Vagina (tissue), 2 donors: ENCODE data around the gene STT3B. TPM values are rescaled to one million over a fixed set of nuclear protein-coding genes. Genes with fewer than 3 reads are reported as not detected.

ENCODE experiments used
- DNase-seq, 2 donors: peaks; one replicate each; pipeline ENCODE4 v3.0.0-alpha.2; 2017; ENCODE audit errors: extremely low spot score in 2 of 2
- H3K27ac ChIP-seq: fragments of 200-600 bp; sonication (generic); one replicate; pipeline ENCODE4 v1.5.1; 2019
- H3K27me3 ChIP-seq: fragments of 200-600 bp; sonication (generic); one replicate; pipeline ENCODE4 v1.5.1; 2019
- H3K36me3 ChIP-seq, 2 donors: fragments of 200-600 bp; sonication (generic); one replicate each; pipeline ENCODE4 v1.5.1; 2017 to 2019
- H3K4me1 ChIP-seq: fragments of 200-600 bp; sonication (generic); one replicate; pipeline ENCODE4 v1.5.1; 2019
- H3K4me3 ChIP-seq, 2 donors: fragments of 200-600 bp; sonication (generic); 1 replicate in 1 of 2; 2 replicates in 1 of 2; pipeline ENCODE4 v1.5.1; 2016 to 2019
- H3K9me3 ChIP-seq: fragments of 200-600 bp; sonication (generic); one replicate; pipeline ENCODE4 v1.5.1; 2019
- POLR2A ChIP-seq, 2 donors: fragments of 450-650 bp; IDR thresholded peaks; one replicate each; pipeline ENCODE4 v1.6.1; 2017; ENCODE audit warnings: antibody characterized with exemption in 2 of 2, mild to moderate bottlenecking in 2 of 2, moderate library complexity in 2 of 2
- POLR2AphosphoS5 ChIP-seq, 2 donors: sonication (generic); formaldehyde crosslinking; IDR thresholded peaks; one replicate each; pipeline ENCODE4 v1.9.0; 2017; ENCODE audit warnings: antibody characterized with exemption in 2 of 2, mild to moderate bottlenecking in 2 of 2, low read depth in 1 of 2; ENCODE audit not compliant: insufficient read depth in 1 of 2
- intact Hi-C: fragments of 100-400 bp; cut with DNase I; formaldehyde crosslinking; loops from one replicate; pipeline ENCODE4 v1.15.1; 2023
- total RNA-seq: library from RNA; depleted of rRNA; stranded (reverse); fragments of >200 nt; gene quantifications from one replicate; pipeline ENCODE4 v1.2.3, GENCODE V29; 2016
- TF ChIP-seq, protein P1 (sequence below), 3 experiments: fragments of 450-650 bp in 2 of 3; fragments of 200-600 bp in 1 of 3; sonication (generic) in 1 of 3; IDR thresholded peaks; one replicate each; pipeline ENCODE4 v1.5.1; 2017 to 2019; ENCODE audit warnings: antibody characterized with exemption in 3 of 3, mild to moderate bottlenecking in 2 of 3, moderate library complexity in 2 of 3

Gene STT3B
- total RNA-seq, 1 donor from 2014 or later, result 65.3 TPM

- Histone ChIP-seq H3K27me3 (no peaks in the 10 kb centered on the region), H3K36me3 (peaks cover 0 to 16% of the 10 kb centered on the region in 2 donors), H3K4me1 (no peaks in the 10 kb centered on the region), H3K27ac (no peak overlapping the region), H3K9me3 (no peaks in the 10 kb centered on the region), H3K4me3 (no peak overlapping the region)
- no peak for DNase-seq
- intact Hi-C loops, result no loop called here
- no peak for TF ChIP-seq POLR2AphosphoS5 (IDR thresholded peaks at IDR 0.05; ENCODE audit: insufficient read depth in 1 of 2, low read depth in 1 of 2)
- TF ChIP-seq, protein P1, sequence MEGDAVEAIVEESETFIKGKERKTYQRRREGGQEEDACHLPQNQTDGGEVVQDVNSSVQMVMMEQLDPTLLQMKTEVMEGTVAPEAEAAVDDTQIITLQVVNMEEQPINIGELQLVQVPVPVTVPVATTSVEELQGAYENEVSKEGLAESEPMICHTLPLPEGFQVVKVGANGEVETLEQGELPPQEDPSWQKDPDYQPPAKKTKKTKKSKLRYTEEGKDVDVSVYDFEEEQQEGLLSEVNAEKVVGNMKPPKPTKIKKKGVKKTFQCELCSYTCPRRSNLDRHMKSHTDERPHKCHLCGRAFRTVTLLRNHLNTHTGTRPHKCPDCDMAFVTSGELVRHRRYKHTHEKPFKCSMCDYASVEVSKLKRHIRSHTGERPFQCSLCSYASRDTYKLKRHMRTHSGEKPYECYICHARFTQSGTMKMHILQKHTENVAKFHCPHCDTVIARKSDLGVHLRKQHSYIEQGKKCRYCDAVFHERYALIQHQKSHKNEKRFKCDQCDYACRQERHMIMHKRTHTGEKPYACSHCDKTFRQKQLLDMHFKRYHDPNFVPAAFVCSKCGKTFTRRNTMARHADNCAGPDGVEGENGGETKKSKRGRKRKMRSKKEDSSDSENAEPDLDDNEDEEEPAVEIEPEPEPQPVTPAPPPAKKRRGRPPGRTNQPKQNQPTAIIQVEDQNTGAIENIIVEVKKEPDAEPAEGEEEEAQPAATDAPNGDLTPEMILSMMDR (IDR thresholded peaks at IDR 0.05), result no peak
These were observed 91.5 kb downstream of the STT3B start for GRCh38 chr3:31624083-31624709.

DNA sequence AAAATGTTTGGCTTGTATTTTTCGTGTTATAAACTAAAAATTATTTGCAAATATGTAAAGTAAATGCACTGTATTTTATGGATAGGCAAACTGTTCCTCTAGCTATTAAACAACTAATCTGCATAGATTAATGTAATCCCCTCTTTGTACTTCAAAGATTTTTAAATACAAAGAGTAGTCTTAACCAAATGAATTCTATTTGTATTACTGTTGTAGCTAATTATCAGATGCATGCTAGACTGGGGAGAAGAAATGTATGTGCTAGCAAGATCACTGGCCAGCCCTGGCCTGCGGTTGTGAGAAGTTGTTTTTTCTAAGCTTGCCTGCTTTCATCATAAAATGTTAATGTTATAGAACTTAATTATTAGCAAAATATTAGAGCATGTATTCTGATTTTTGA is 92.6 kb downstream of the STT3B start:
- intact Hi-C loops, result no loop called here
- TF ChIP-seq, protein P1 (IDR thresholded peaks at IDR 0.05), result no peak
- TF ChIP-seq POLR2A (IDR thresholded peaks at IDR 0.05) (no peak), POLR2AphosphoS5 (IDR thresholded peaks at IDR 0.05; ENCODE audit: insufficient read depth in 1 of 2, low read depth in 1 of 2) (no peak)
- no peak for DNase-seq
- Histone ChIP-seq H3K27ac (no peak overlapping the region), H3K4me1 (no peaks in the 10 kb centered on the region), H3K27me3 (no peaks in the 10 kb centered on the region), H3K4me3 (no peak overlapping the region), H3K9me3 (no peaks in the 10 kb centered on the region), H3K36me3 (peaks cover 0 to 15% of the 10 kb centered on the region in 2 donors)

- H3K36me3 ChIP-seq, result peaks cover 0 to 15% of the 10 kb centered on the region in 2 donors
- intact Hi-C loops, result no loop called here
- no peak overlapping the region for H3K27ac ChIP-seq
- DNase-seq, result no peak
- H3K27me3 ChIP-seq, result no peaks in the 10 kb centered on the region
- H3K4me1 ChIP-seq, result no peaks in the 10 kb centered on the region
- H3K4me3 ChIP-seq, result no peak overlapping the region
- TF ChIP-seq POLR2AphosphoS5 (IDR thresholded peaks at IDR 0.05; ENCODE audit: insufficient read depth in 1 of 2, low read depth in 1 of 2), result no peak
- TF ChIP-seq, protein P1 (IDR thresholded peaks at IDR 0.05), result no peak
- TF ChIP-seq POLR2A (IDR thresholded peaks at IDR 0.05), result no peak
- H3K9me3 ChIP-seq, result no peaks in the 10 kb centered on the region
These were observed 96.3 kb downstream of the STT3B start for GRCh38 chr3:31629054-31629453.

DNA sequence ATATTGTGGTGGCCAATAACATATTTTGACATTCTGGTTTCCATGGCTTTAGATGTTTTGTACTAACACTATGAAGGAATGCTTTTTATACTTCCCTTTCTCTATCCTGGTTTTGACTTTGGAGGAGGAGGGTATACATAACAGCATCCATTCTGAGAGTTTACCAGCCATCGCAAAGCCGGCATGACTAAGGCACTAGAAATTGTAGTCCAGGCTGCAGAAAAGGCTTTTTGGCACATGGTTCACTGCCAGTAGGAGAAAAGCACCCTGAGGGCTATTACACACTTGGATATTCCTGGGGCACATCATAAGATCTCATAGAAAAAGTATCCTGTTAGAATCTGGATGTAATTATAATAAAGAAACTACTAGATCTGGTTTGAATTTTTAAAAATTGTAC is 101.8 kb downstream of the STT3B start:
- H3K27ac ChIP-seq, result no peak overlapping the region
- H3K4me1 ChIP-seq, result peaks cover 26% of the 10 kb centered on the region
- TF ChIP-seq POLR2AphosphoS5 (IDR thresholded peaks at IDR 0.05; ENCODE audit: insufficient read depth in 1 of 2, low read depth in 1 of 2) (no peak), POLR2A (IDR thresholded peaks at IDR 0.05) (no peak)
- TF ChIP-seq, protein P1 (IDR thresholded peaks at IDR 0.05), result no peak
- no peak for DNase-seq
- H3K9me3 ChIP-seq, result no peaks in the 10 kb centered on the region
- H3K36me3 ChIP-seq, result no peaks in the 10 kb centered on the region
- no peak overlapping the region for H3K4me3 ChIP-seq
- intact Hi-C loops, result no loop called here
- H3K27me3 ChIP-seq, result no peaks in the 10 kb centered on the region

DNA sequence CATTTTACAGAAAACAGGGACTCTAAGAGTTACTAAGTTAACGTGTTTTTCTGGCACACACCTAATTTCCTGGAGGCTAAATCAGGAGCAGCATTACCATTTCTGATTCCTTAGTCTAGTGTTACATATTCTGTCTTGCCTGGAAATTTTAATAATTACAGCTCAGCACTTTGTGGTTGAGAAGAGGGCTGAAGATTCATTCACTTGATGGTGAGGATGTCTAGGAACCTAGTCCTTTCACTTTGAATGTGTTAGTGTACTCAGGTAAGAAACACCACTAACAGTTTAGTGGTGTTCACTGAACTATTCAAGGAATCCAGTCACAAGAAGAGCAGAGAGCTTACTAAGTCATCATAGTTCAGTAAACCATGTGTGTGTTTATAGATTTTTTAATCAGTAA is 102.8 kb downstream of the STT3B start:
- no peak overlapping the region for H3K4me3 ChIP-seq
- H3K9me3 ChIP-seq, result no peaks in the 10 kb centered on the region
- TF ChIP-seq POLR2AphosphoS5 (IDR thresholded peaks at IDR 0.05; ENCODE audit: insufficient read depth in 1 of 2, low read depth in 1 of 2) (no peak), POLR2A (IDR thresholded peaks at IDR 0.05) (no peak)
- TF ChIP-seq, protein P1 (IDR thresholded peaks at IDR 0.05), result no peak
- no peak overlapping the region for H3K27ac ChIP-seq
- H3K27me3 ChIP-seq, result no peaks in the 10 kb centered on the region
- no peaks in the 10 kb centered on the region for H3K36me3 ChIP-seq
- intact Hi-C loops, result no loop called here
- peaks cover 26% of the 10 kb centered on the region for H3K4me1 ChIP-seq
- DNase-seq, result no peak
